ENCODE data around the gene RAD17. TPM values are rescaled to one million over a fixed set of nuclear protein-coding genes. Genes with fewer than 3 reads are reported as not detected.

The RAD17 gene
- total and polyA plus RNA-seq, 2 of the 8 experiments (the other 6 are each of a cell fraction or from before 2014, with no cell fraction given) = 12.9 to 28.1 TPM

GRCh38 chr5:69326365-69326764 is 43.3 kb upstream of the RAD17 start:
- H2AFZ ChIP-seq (ENCODE audit: low read length) = no peak overlapping the region
- no peak overlapping the region for H3K18ac ChIP-seq (ENCODE audit: extremely low read depth, low read length)
- no peak overlapping the region for H3K56ac ChIP-seq (replicated peaks; ENCODE audit: insufficient read length, low read depth, low read length)
- no peak overlapping the region for H3K4ac ChIP-seq (replicated peaks; ENCODE audit: insufficient read length, low read depth, low read length)
- H2BK5ac ChIP-seq (ENCODE audit: low read depth, low read length) = no peak overlapping the region
- H3K9ac ChIP-seq (replicated peaks in 1 of 4; ENCODE audit: extremely low read depth in 1 of 4, low read depth in 3 of 4, low read length in 3 of 4) = no peak overlapping the region
- no peak overlapping the region for H2BK120ac ChIP-seq (replicated peaks; ENCODE audit: low read depth, low read length)
- no peaks in the 10 kb centered on the region for H3K23me2 ChIP-seq (ENCODE audit: low read depth, low read length)
- no peak overlapping the region for H4K8ac ChIP-seq (ENCODE audit: extremely low read depth, insufficient read depth, low read length)
- H3K79me1 ChIP-seq (ENCODE audit: low read depth, low read length) = no peaks in the 10 kb centered on the region
- no peaks in the 10 kb centered on the region; a peak in 1 of 7 replicates for H3K4me1 ChIP-seq (replicated peaks in 1 of 4; ENCODE audit: control insufficient read depth in 3 of 4, insufficient read depth in 4 of 4, low read length in 3 of 4)
- no peak overlapping the region for H3K4me2 ChIP-seq (ENCODE audit: insufficient read depth in 1 of 2, low read depth in 2 of 2, low read length in 2 of 2)
- ChIA-PET CTCF (ENCODE audit: partially characterized antibody) (interaction anchor here (0.9 to 2.0 kb wide), 2 partner anchors 8 to 9 kb away, joined by 3 to 6 read pairs; no protein-coding TSS in a partner anchor), POLR2A (ENCODE audit: partially characterized antibody) (no interaction called here)
- no peak overlapping the region for H2BK20ac ChIP-seq (ENCODE audit: low read length)
- no peak overlapping the region for H4K5ac ChIP-seq (ENCODE audit: insufficient read length, low read depth, low read length)
- no peaks in the 10 kb centered on the region for H3K27me3 ChIP-seq (replicated peaks in 1 of 4; ENCODE audit: control insufficient read depth in 3 of 4, extremely low read depth in 1 of 4, insufficient read depth in 3 of 4, low read length in 3 of 4)
- no peak overlapping the region for H2BK15ac ChIP-seq (ENCODE audit: low read length)
- FAIRE-seq (no peak), DNase-seq (ENCODE audit: low read depth in 1 of 2, low spot score in 2 of 2) (no peak)
- H3K9me3 ChIP-seq (ENCODE audit: insufficient read depth in 2 of 2, low read depth in 1 of 2, low read length in 1 of 2) = no peaks in the 10 kb centered on the region
- no peak overlapping the region for H3K4me3 ChIP-seq (ENCODE audit: extremely low read depth in 1 of 4, insufficient read depth in 2 of 4, low read depth in 3 of 4, low read length in 4 of 4)
- 90% methylated on average over 1 of the region's 1 CpG; no CpG with 5 or more reads in 1 of the 2 experiments for WGBS, 2 experiments (ENCODE audit: extremely low coverage in 1 of 2, insufficient coverage in 1 of 2, insufficient read length in 1 of 2, insufficient replicate concordance in 2 of 2, low coverage in 1 of 2, low lambda C conversion rate in 2 of 2, missing lambda C conversion rate in 1 of 2)
- H3K14ac ChIP-seq (ENCODE audit: insufficient read length) = no peak overlapping the region
- H3K23ac ChIP-seq (ENCODE audit: insufficient read length) = no peak overlapping the region
- H4K20me1 ChIP-seq (replicated peaks in 1 of 2; ENCODE audit: control insufficient read depth in 1 of 2, insufficient read depth in 2 of 2, low read length in 2 of 2) = no peaks in the 10 kb centered on the region
- H3K79me2 ChIP-seq (ENCODE audit: control insufficient read depth in 1 of 2, insufficient read depth in 2 of 2, low read length in 2 of 2) = no peaks in the 10 kb centered on the region
- no peak overlapping the region for H2BK12ac ChIP-seq (ENCODE audit: low read depth, low read length)
- H3K27ac ChIP-seq (ENCODE audit: low read depth, low read length) = no peak overlapping the region
- H2AK5ac ChIP-seq (ENCODE audit: low read depth, low read length) = no peak overlapping the region
- no peaks in the 10 kb centered on the region for H3K36me3 ChIP-seq (ENCODE audit: control insufficient read depth in 2 of 4, insufficient read depth in 4 of 4, low read length in 3 of 4)
- no peak overlapping the region for H4K91ac ChIP-seq (replicated peaks; ENCODE audit: insufficient read length, low read length)
- TF ChIP-seq GABPA (IDR thresholded peaks at IDR 0.05; ENCODE audit: borderline replicate concordance, insufficient read depth, low read length) (no peak), EP300 (IDR thresholded peaks at IDR 0.05; ENCODE audit: borderline replicate concordance in 1 of 2, low read depth in 2 of 2, low read length in 2 of 2) (no peak), TAF1 (IDR thresholded peaks at IDR 0.05; ENCODE audit: low read depth, low read length) (no peak), SP4 (IDR thresholded peaks at IDR 0.05; ENCODE audit: low read length) (no peak), CTBP2 (IDR thresholded peaks at IDR 0.05; ENCODE audit: borderline replicate concordance, insufficient read depth, insufficient read length, low read length) (no peak), JUN (IDR thresholded peaks at IDR 0.05; ENCODE audit: low read depth, low read length) (no peak), RBBP5 (IDR thresholded peaks at IDR 0.05; ENCODE audit: borderline replicate concordance, low read depth, low read length) (no peak), PHF8 (conservative IDR thresholded peaks at IDR 0.05; ENCODE audit: low read depth, low read length) (no peak), CEBPB (IDR thresholded peaks at IDR 0.05; ENCODE audit: low read depth, low read length) (no peak), ZNF274 (IDR thresholded peaks at IDR 0.05; ENCODE audit: borderline replicate concordance, extremely low read depth, low read length) (no peak), ASH2L (IDR thresholded peaks at IDR 0.05; ENCODE audit: low read length) (no peak), NANOG (IDR thresholded peaks at IDR 0.05; ENCODE audit: insufficient read depth, low read depth, low read length, poor library complexity, severe bottlenecking) (no peak), POU5F1 (IDR thresholded peaks at IDR 0.05; ENCODE audit: low read depth, low read length) (no peak), KDM1A (IDR thresholded peaks at IDR 0.05; ENCODE audit: borderline replicate concordance, low read length) (no peak)
